WTC11 (cell line): Measurements from ENCODE around the gene RAMP3. TPM values are rescaled to one million over a fixed set of nuclear protein-coding genes. Genes with fewer than 3 reads are reported as not detected.
A peak's percentile ranks its signal among the peaks of the same experiment; 100 is the strongest.

ENCODE experiments used
- ATAC-seq: fragments of 200-7000 bp; cut with Tn5 transposase; 2 replicates; pipeline ENCODE4 v1.10.0; 2021; ENCODE audit warnings: mild to moderate bottlenecking, moderate library complexity
- CTCF ChIA-PET: fragments of 300-600 bp; sonication (Branson Sonifier 250); formaldehyde crosslinking; loops from one replicate; lab custom pipeline; 2021; ENCODE audit warnings: antibody characterized with exemption; lab: Charles Lee
- POLR2A ChIA-PET: fragments of 350-600 bp; sonication (Branson Sonifier 250); formaldehyde crosslinking; loops from one replicate; lab custom pipeline; 2021; ENCODE audit warnings: antibody characterized with exemption; lab: Charles Lee
- DNase-seq: peaks from one replicate; pipeline ENCODE4 v3.0.0; 2021; ENCODE audit warnings: low spot score
- H3K27ac Mint-ChIP-seq: 2 replicates; pipeline ENCODE4 v1.8.0; 2021; ENCODE audit warnings: mixed read lengths
- H3K27me3 Mint-ChIP-seq: 2 replicates; pipeline ENCODE4 v1.8.0; 2021; ENCODE audit warnings: low read depth, mild to moderate bottlenecking, moderate library complexity, mixed read lengths
- H3K36me3 Mint-ChIP-seq: 2 replicates; pipeline ENCODE4 v1.8.0; 2021; ENCODE audit warnings: mixed read lengths
- H3K4me1 Mint-ChIP-seq: 2 replicates; pipeline ENCODE4 v1.8.0; 2022; ENCODE audit warnings: mixed read lengths
- H3K4me3 Mint-ChIP-seq: 2 replicates; pipeline ENCODE4 v1.8.0; 2021; ENCODE audit warnings: mild to moderate bottlenecking, moderate library complexity, mixed read lengths
- H3K9me3 Mint-ChIP-seq: 2 replicates; pipeline ENCODE4 v1.8.0; 2021; ENCODE audit warnings: mixed read lengths
- AFF4 ChIP-seq: sonication (generic); formaldehyde crosslinking; IDR thresholded peaks from 2 replicates; pipeline ENCODE4 v1.8.1; 2023; ENCODE audit warnings: mild to moderate bottlenecking, missing genetic modification reagents, borderline replicate concordance
- CBFB ChIP-seq: sonication (generic); formaldehyde crosslinking; IDR thresholded peaks from 2 replicates; pipeline ENCODE4 v1.8.1; 2022; ENCODE audit warnings: mild to moderate bottlenecking, low read depth, missing genetic modification reagents
- CREB1 ChIP-seq: sonication (generic); formaldehyde crosslinking; IDR thresholded peaks from 2 replicates; pipeline ENCODE4 v1.8.0; 2023; ENCODE audit warnings: mild to moderate bottlenecking, missing genetic modification reagents
- CREM ChIP-seq: sonication (generic); formaldehyde crosslinking; IDR thresholded peaks from 2 replicates; pipeline ENCODE4 v1.8.1; 2022; ENCODE audit warnings: mild to moderate bottlenecking, missing genetic modification reagents, moderate library complexity
- CTCF ChIP-seq: fragments of 200-600 bp; IDR thresholded peaks from 2 replicates; pipeline ENCODE4 v1.8.0; 2022; ENCODE audit warnings: antibody characterized with exemption
- ESRRA ChIP-seq: sonication (generic); formaldehyde crosslinking; IDR thresholded peaks from 2 replicates; pipeline ENCODE4 v1.8.1; 2022; ENCODE audit warnings: mild to moderate bottlenecking, missing genetic modification reagents, borderline replicate concordance
- FOXP1 ChIP-seq: sonication (generic); formaldehyde crosslinking; IDR thresholded peaks from 2 replicates; pipeline ENCODE4 v1.8.0; 2022; ENCODE audit warnings: missing genetic modification reagents, mild to moderate bottlenecking, moderate library complexity, borderline replicate concordance
- GABPB1 ChIP-seq: sonication (generic); formaldehyde crosslinking; IDR thresholded peaks from 2 replicates; pipeline ENCODE4 v1.8.1; 2023; ENCODE audit warnings: mild to moderate bottlenecking, missing genetic modification reagents
- HMGXB4 ChIP-seq: sonication (generic); formaldehyde crosslinking; IDR thresholded peaks from 2 replicates; pipeline ENCODE4 v1.8.1; 2023; ENCODE audit warnings: mild to moderate bottlenecking, moderate library complexity, missing genetic modification reagents
- IRF1 ChIP-seq: sonication (generic); formaldehyde crosslinking; IDR thresholded peaks from 2 replicates; pipeline ENCODE4 v1.8.0; 2023; ENCODE audit warnings: missing genetic modification reagents
- MLX ChIP-seq: sonication (generic); formaldehyde crosslinking; IDR thresholded peaks from 2 replicates; pipeline ENCODE4 v1.8.1; 2023; ENCODE audit warnings: mild to moderate bottlenecking, missing genetic modification reagents, moderate library complexity
- PREB ChIP-seq: sonication (generic); formaldehyde crosslinking; IDR thresholded peaks from 2 replicates; pipeline ENCODE4 v1.8.1; 2022; ENCODE audit warnings: mild to moderate bottlenecking, missing genetic modification reagents, moderate library complexity, borderline replicate concordance
- RELA ChIP-seq: sonication (generic); formaldehyde crosslinking; IDR thresholded peaks from 2 replicates; pipeline ENCODE4 v1.8.1; 2022; ENCODE audit warnings: missing genetic modification reagents, mild to moderate bottlenecking, borderline replicate concordance
- RORB ChIP-seq: fragments of 250-450 bp; sonication (Bioruptor Pico); IDR thresholded peaks from 2 replicates; pipeline ENCODE4 v1.9.0; 2021; ENCODE audit warnings: mild to moderate bottlenecking
- TEAD1 ChIP-seq: sonication (generic); formaldehyde crosslinking; IDR thresholded peaks from 2 replicates; pipeline ENCODE4 v1.8.0; 2022; ENCODE audit warnings: mild to moderate bottlenecking, missing genetic modification reagents
- ZMAT4 ChIP-seq: fragments of 250-450 bp; sonication (Bioruptor Pico); IDR thresholded peaks from 2 replicates; pipeline ENCODE4 v1.9.0; 2021; ENCODE audit warnings: mild to moderate bottlenecking
- ZNF281 ChIP-seq: sonication (generic); formaldehyde crosslinking; IDR thresholded peaks from 2 replicates; pipeline ENCODE4 v1.8.0; 2023; ENCODE audit warnings: mild to moderate bottlenecking, missing genetic modification reagents
- ZNF512 ChIP-seq: sonication (generic); formaldehyde crosslinking; IDR thresholded peaks from 2 replicates; pipeline ENCODE4 v1.8.1; 2022; ENCODE audit warnings: missing genetic modification reagents, borderline replicate concordance
- ZNF671 ChIP-seq: fragments of 250-450 bp; sonication (Bioruptor Pico); IDR thresholded peaks from 2 replicates; pipeline ENCODE4 v1.8.0; 2021; ENCODE audit warnings: mild to moderate bottlenecking
- total RNA-seq: library from RNA; stranded (reverse); gene quantifications from 3 replicates; pipeline ENCODE4 v1.2.3, GENCODE V29; 2021

The RAMP3 gene
- total RNA-seq, 1 experiment from 2014 or later, result 0.85 TPM

- POLR2A ChIA-PET, result interaction anchor here (0.8 kb wide), 1 partner anchor 114 kb away, joined by 3 read pairs; no protein-coding TSS in a partner anchor
- no peak overlapping the region for H3K4me3 Mint-ChIP-seq
- 0 out of 2 replicates have a peak, but pooled peaks cover 4% of the 10 kb centered on the region for H3K27me3 Mint-ChIP-seq
- no peaks in the 10 kb centered on the region for H3K36me3 Mint-ChIP-seq
- no peak overlapping the region for H3K27ac Mint-ChIP-seq
- TF ChIP-seq CREB1 (CRISPR knock-in tag) (no peak), MLX (CRISPR knock-in tag) (no peak), ESRRA (CRISPR knock-in tag) (no peak), PREB (CRISPR knock-in tag) (no peak), ZMAT4 (CRISPR knock-in tag) (no peak)
- ATAC-seq (no peak), DNase-seq (no peak)
- H3K4me1 Mint-ChIP-seq, result peaks cover 2% of the 10 kb centered on the region; the same call in 1 of the 2 replicates
- H3K9me3 Mint-ChIP-seq, result peaks cover 5% of the 10 kb centered on the region; the same call in 1 of the 2 replicates
- CTCF ChIA-PET, result interaction anchor here (1.2 to 1.8 kb wide), 4 partner anchors 13 to 460 kb away, joined by 3 to 5 read pairs (median 4); partner anchors contain the start of gene RAMP3
These were observed 45.4 kb downstream of the RAMP3 start for GRCh38 chr7:45203036-45203435.

- no peak overlapping the region for H3K27ac Mint-ChIP-seq
- POLR2A ChIA-PET, result interaction anchor here (0.8 kb wide), 1 partner anchor 114 kb away, joined by 3 read pairs; no protein-coding TSS in a partner anchor
- no peak for TF ChIP-seq ZNF671 (CRISPR knock-in tag)
- TF ChIP-seq AFF4 (CRISPR knock-in tag), result no peak
- TF ChIP-seq RELA (CRISPR knock-in tag), result no peak
- TF ChIP-seq GABPB1, result no peak
- TF ChIP-seq HMGXB4 (CRISPR knock-in tag), result no peak
- no peak for TF ChIP-seq CREM (CRISPR knock-in tag)
- no peak for TF ChIP-seq FOXP1
- no peak for TF ChIP-seq IRF1 (CRISPR knock-in tag)
- no peak for TF ChIP-seq ZNF281 (CRISPR knock-in tag)
- TF ChIP-seq ZNF512 (CRISPR knock-in tag), result no peak
- no peak for TF ChIP-seq CTCF
- TF ChIP-seq TEAD1 (CRISPR knock-in tag), result no peak
- TF ChIP-seq RORB (CRISPR knock-in tag), result no peak
- TF ChIP-seq CBFB (CRISPR knock-in tag), result no peak
These were observed 45.9 kb downstream of the RAMP3 start for GRCh38 chr7:45203459-45203858.

More at GRCh38 chr7:45203459-45203858, 45.9 kb downstream of the RAMP3 start:
- 0 out of 2 replicates have a peak, but pooled peaks have one; percentile 20 for ATAC-seq
- Mint-ChIP-seq H3K27me3 (0 out of 2 replicates have a peak, but pooled peaks cover 4% of the 10 kb centered on the region), H3K4me3 (no peak overlapping the region), H3K9me3 (peaks cover 5% of the 10 kb centered on the region; the same call in 1 of the 2 replicates), H3K4me1 (peaks cover 2% of the 10 kb centered on the region; the same call in 1 of the 2 replicates), H3K36me3 (no peaks in the 10 kb centered on the region)
- DNase-seq, result no peak
- CTCF ChIA-PET, result interaction anchor here (1.2 to 1.8 kb wide), 3 partner anchors 14 to 460 kb away, joined by 3 to 5 read pairs (median 4); partner anchors contain the start of gene RAMP3
